ENCODE data around the gene BCAT1.

GRCh38 chr12:24905431-24905830, 43.5 kb downstream of the BCAT1 start:
- TF ChIP-seq FOXM1 (IDR thresholded peaks at IDR 0.05; ENCODE audit: low read depth) (no peak), FOXM1 (CRISPR knock-in tag; IDR thresholded peaks at IDR 0.05; ENCODE audit: low read depth) (no peak), BRD9 (IDR thresholded peaks at IDR 0.05; ENCODE audit: low read depth, partially characterized antibody) (no peak), BRCA1 (IDR thresholded peaks at IDR 0.05) (no peak), BRCA1 (CRISPR knock-in tag; IDR thresholded peaks at IDR 0.05) (no peak), TCF7 (IDR thresholded peaks at IDR 0.05; ENCODE audit: borderline replicate concordance) (no peak), ZNF436 (CRISPR knock-in tag; IDR thresholded peaks at IDR 0.05) (no peak), NCOR1 (IDR thresholded peaks at IDR 0.05) (no peak), RFX5 (IDR thresholded peaks at IDR 0.05; ENCODE audit: low read depth, low read length) (no peak), TBL1XR1 (IDR thresholded peaks at IDR 0.05; ENCODE audit: low read length in 2 of 2) (no peak), FOXA1 (IDR thresholded peaks at IDR 0.05; ENCODE audit: borderline replicate concordance) (no peak), PHTF2 (CRISPR knock-in tag; IDR thresholded peaks at IDR 0.05) (no peak)
- TF ChIP-seq, protein P1, sequence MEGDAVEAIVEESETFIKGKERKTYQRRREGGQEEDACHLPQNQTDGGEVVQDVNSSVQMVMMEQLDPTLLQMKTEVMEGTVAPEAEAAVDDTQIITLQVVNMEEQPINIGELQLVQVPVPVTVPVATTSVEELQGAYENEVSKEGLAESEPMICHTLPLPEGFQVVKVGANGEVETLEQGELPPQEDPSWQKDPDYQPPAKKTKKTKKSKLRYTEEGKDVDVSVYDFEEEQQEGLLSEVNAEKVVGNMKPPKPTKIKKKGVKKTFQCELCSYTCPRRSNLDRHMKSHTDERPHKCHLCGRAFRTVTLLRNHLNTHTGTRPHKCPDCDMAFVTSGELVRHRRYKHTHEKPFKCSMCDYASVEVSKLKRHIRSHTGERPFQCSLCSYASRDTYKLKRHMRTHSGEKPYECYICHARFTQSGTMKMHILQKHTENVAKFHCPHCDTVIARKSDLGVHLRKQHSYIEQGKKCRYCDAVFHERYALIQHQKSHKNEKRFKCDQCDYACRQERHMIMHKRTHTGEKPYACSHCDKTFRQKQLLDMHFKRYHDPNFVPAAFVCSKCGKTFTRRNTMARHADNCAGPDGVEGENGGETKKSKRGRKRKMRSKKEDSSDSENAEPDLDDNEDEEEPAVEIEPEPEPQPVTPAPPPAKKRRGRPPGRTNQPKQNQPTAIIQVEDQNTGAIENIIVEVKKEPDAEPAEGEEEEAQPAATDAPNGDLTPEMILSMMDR (IDR thresholded peaks at IDR 0.05 in 2 of 3, conservative IDR thresholded peaks at IDR 0.05 in 1 of 3; ENCODE audit: insufficient read depth in 2 of 3, low read depth in 1 of 3, low read length in 3 of 3), result no peak
- TF ChIP-seq, protein P2, sequence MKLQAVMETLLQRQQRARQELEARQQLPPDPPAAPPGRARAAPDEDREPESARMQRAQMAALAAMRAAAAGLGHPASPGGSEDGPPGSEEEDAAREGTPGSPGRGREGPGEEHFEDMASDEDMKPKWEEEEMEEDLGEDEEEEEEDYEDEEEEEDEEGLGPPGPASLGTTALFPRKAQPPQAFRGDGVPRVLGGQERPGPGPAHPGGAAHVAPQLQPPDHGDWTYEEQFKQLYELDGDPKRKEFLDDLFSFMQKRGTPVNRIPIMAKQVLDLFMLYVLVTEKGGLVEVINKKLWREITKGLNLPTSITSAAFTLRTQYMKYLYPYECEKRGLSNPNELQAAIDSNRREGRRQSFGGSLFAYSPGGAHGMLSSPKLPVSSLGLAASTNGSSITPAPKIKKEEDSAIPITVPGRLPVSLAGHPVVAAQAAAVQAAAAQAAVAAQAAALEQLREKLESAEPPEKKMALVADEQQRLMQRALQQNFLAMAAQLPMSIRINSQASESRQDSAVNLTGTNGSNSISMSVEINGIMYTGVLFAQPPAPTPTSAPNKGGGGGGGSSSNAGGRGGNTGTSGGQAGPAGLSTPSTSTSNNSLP (IDR thresholded peaks at IDR 0.05; ENCODE audit: borderline replicate concordance, low read depth, low read length), result no peak
- TF ChIP-seq, protein P3, sequence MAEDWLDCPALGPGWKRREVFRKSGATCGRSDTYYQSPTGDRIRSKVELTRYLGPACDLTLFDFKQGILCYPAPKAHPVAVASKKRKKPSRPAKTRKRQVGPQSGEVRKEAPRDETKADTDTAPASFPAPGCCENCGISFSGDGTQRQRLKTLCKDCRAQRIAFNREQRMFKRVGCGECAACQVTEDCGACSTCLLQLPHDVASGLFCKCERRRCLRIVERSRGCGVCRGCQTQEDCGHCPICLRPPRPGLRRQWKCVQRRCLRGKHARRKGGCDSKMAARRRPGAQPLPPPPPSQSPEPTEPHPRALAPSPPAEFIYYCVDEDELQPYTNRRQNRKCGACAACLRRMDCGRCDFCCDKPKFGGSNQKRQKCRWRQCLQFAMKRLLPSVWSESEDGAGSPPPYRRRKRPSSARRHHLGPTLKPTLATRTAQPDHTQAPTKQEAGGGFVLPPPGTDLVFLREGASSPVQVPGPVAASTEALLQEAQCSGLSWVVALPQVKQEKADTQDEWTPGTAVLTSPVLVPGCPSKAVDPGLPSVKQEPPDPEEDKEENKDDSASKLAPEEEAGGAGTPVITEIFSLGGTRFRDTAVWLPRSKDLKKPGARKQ (CRISPR knock-in tag; IDR thresholded peaks at IDR 0.05), result no peak
